ENCODE data around the gene RERE.

The RERE gene

DNA sequence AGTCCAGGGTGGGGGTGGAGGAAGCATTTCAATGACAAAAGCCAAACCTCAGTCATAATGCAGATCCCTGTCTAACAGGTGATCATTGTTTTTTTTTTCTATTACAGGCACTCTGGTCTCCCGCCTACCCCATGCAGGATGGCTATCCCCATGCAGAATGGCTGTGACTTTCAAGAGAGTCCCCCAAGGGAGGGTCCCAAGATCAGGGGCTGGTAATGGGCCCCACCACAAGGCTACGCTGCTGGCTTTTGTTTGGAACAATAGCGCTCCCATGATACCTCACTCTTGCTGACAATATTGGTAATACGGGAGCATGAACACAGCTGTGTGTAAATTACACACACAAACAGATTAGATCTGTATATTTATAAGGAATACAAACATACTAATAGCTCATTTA lies 380.1 kb downstream of the RERE start:
- no peak for DNase-seq

DNA sequence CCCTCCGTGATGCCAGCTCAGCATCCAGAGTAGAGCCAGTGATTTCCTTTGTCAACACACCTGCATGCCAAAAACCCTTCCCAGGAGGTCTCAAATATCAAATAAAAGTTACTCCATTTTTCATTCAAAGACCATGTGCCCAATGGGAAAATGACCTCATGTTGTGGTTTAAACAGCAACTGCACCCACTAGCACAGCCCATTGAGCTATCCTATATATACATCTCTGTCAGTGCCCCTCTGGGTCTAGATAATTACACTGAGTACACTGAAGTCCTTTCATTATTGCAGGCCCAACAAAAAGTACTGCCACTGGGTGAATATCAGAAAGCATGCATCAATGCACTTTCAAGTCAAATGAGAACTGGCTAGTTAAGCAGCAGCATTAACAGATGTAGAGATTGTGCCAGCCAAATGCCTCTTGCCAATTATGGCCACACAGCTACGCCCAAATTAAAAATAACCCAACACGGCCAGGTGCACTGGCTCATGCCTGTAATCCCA lies 381.8 kb downstream of the RERE start:
- DNase-seq: no peak

DNA sequence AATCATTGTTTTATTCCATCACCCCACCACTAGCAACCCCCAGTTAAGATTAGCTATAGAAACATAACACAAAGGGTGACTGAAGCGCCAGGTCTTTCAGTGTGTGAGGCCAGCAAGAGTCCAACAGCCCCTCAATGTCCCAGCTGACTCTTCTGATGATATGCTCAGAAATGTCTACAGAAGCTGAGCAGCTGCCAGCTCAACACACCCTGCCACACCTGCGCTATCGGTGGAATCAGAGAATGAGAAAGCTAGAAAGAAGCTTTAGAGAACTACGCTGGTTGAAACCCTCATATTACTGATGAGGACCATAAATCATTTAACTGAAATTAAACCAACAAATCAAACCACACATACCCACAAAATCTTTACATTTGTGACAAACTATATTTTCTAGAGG lies 383.3 kb downstream of the RERE start:
- DNase-seq: no peak

DNA sequence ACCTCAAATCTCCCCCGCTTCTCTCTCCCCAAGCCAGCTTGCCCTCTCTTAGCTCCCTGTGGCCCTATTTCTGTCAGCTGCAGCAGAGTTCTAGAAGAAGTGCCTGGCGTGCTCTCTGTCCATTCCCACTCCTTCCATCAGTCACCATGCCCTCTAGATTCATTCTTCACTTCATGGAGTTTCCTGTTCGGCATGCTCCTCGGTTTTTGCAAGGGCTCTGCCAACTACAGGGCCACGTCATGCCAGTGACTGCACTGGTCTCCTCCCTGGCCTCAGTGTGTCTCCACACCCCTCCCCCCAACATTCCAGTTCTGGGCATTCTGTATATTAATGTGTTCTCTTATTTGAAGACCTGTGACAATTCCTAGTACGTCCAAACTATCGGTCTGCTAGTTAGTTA lies 385.7 kb downstream of the RERE start:
- DNase-seq: no peak

DNA sequence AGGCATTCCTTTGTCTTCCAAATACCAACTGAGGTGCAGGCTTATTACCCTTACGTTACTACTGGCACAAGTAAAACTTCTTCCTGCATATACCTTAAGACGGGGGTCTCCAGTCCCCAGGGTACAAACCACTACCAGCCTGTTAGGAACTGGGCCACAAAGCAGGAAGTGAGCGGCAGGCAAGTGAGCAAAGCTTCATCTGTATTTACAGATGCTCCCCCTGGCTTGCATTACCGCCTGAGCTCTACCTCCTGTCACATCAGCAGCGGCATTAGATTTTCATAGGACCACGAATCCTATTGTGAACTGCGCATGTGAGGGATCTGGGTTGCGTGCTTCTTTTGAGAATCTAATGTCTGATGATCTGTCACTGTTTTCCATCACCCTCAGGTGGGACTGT lies 386.4 kb downstream of the RERE start:
- peak in 1 of 3 donors; percentile 24 for DNase-seq

DNA sequence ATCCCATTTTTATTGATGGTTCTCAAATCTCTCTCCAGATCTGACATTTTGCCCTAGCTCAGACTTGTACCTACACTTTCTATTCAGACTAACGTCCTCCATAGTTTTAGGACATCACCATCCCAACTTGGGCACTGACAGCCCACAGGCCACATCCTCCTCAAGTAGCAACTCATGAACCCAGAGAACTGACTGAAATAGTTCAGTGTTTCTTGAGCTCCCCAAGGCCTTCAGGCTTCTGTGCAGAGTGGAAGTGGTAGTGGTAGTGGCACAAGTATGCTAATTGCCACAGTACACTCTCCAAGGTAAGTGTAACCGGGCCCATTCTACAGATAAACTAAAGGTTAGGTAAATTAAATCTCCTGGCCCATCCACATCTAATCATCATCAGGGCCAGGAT lies 387.0 kb downstream of the RERE start:
- DNase-seq: no peak

DNA sequence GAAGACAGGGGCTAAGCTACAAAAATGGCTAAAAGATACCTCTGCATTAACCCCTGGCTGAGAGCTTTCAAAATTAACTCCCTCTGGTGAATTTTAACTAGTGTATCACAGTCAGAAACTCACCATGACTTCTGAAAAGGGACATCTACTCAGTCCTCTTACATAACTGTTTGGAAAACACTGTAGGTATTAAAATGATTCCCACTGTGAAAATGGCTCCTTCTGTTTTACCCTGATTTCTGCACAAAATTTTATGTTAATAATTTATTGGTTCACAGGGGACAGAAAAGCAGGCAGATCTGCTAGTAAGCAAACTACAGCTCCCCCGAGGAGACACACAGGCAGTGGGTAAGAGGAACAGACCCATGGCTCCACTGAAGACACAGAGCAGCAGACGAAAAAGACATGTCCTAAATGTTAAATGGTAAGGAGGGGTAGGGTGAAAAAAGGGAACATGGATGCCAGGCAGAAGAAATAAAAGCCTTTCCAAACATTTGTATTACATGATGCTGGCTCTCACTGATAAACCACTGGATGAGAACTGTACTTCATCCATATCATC lies 387.8 kb downstream of the RERE start:
- peak in 1 of 3 donors; percentile 14 for DNase-seq

DNA sequence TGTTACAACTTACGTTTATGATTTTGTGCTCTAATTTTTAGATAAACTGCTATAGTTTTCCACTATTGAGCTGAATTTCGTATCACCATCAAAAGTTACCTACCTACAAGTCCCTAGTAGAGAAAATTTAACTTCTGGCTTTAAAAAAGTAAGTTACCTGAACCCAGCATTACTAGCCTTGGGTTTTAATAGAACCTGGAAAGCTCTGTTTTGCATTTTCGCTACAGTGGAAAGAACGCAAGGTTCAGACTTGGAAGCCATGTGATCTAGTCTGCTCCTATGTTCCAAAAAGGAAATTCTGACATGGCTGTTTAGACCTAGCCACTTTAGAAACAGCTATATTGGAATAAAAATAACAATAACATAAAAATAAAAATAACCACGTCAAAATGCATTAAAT lies 389.0 kb downstream of the RERE start:
- DNase-seq: no peak

DNA sequence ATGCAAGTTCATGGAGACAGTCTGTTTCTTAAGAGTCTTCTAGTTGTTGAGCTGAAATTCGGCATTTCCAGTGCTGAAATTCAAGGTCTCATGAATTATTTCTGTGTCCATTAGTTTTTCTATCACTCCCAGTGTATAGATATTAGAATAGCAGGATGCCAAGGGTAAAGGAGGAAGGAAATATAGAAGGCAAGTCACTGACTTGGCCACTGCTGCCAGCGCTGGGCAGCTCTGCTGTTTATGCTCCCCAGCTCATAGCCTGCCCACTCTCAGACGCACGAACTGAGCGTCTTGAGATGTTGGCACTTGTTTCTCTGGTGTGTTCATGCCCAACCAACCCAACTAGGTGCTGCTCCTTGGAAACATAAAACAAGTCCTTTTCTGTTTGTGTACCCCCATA lies 389.5 kb downstream of the RERE start:
- DNase-seq: peak; percentile 57 to 67 (median 65)

DNA sequence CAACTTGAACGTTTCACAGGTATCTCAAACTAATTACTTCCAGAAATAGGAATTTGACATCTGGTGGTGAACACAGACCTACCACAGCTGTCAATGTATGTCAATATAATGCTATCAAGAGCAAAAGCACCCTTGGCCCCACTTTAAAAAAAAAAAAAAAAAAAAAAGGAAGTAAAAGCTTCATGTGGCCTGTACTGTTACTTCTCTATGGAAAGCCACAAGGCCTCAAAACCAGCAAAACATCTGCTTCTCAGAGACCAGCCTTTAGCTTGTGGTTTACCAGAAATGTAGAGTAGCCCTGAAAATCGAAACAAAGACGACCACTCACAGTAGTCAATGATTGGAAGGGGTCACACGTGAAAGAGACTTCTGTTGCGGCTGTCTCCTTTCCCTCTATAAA lies 389.9 kb downstream of the RERE start:
- peak; percentile 75 to 92 (median 83) for DNase-seq

DNA sequence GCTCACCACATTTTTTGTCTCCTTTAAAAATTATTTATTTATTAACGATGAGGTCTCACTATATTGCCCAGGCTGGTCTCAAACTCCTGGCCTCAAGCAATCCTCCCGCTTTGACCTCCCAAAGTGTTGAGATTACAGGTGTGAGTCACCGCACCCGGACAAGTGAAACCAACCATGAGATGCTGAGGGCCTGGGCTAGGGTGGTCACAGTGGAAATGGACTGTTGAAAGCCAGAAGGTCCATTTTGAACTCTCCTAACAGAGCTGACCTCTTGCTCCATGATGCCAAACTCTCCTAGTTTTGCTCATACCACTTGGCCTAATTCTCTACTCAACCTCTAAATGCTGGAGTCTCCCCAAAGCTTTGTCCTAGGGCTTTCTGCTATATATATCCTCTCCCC lies 390.4 kb downstream of the RERE start:
- DNase-seq: no peak

DNA sequence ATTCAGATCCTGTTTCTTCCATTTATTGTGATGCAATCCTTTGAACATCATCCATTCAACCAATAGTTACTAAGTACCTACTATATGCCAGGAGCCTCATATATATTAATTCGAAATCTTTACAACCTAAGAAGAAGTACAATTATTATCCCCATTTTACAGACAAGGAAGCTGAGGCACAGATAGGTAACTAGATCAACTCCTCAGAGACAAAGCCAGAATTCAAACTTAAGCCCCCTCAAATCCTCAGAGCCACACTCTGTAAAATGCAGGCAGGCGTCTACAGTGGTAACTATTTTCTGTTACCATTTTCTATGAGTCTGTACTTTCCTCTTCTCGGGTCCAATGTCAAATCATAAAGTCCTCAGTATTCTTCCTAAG lies 391.7 kb downstream of the RERE start:
- no peak for DNase-seq

DNA sequence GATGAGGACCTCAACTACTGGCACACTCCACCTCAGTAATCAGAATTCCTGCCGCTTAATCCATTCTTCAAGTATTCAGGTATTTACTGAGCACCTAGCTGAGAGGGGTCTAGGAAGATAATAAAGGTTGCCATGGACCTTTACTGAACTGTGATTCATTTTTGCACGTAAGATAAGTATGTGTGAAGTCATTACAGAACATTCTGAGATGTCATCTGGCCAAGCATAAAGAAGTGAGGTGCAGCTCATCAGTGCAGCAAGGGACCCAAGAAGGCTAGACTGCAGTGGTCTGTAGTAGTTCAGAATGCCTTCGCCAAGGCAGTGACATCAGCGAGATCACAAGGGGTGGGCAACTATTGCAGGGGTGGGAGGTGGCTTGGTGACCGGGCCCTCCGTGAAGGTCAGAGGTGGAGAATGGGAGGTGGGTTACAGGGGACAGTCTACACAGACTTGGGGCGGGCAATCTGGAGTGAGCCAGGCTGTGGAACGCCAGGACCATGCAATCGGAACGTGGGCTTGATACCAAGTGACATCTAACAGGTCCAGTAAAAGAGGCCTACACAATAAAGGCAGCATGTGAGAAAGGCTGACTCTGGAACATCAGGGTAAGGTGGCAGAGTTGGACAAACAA lies 392.2 kb downstream of the RERE start:
- no peak for DNase-seq

DNA sequence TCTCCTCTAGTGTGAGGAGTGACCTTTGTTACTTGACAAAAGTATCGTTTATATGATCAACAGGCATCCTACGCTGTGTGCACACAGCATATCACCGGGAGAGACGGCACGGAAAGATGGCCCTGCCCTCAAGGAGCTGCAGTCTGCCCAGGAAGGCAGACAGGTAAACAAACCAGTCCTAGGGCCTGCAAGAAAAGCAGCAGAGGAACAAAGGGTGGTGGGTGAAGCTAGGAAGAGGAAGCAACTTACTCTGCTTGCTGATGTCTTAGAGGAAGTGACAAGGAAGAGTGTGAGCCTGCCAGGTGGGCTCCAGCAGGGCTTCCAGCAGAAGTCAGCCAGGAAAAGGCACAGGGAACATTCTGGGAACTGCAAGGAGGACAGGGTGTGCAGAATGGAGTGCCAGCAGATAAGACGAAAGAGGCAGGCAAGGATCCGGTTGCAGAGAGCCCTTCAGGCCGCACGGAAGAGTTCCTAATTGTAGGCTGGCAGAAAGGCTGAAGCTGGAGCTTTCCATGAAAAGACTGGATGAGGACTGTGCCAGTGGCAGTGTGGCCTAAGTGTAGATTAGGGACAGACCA lies 392.8 kb downstream of the RERE start:
- DNase-seq: peak; percentile 49 to 72 (median 53)

DNA sequence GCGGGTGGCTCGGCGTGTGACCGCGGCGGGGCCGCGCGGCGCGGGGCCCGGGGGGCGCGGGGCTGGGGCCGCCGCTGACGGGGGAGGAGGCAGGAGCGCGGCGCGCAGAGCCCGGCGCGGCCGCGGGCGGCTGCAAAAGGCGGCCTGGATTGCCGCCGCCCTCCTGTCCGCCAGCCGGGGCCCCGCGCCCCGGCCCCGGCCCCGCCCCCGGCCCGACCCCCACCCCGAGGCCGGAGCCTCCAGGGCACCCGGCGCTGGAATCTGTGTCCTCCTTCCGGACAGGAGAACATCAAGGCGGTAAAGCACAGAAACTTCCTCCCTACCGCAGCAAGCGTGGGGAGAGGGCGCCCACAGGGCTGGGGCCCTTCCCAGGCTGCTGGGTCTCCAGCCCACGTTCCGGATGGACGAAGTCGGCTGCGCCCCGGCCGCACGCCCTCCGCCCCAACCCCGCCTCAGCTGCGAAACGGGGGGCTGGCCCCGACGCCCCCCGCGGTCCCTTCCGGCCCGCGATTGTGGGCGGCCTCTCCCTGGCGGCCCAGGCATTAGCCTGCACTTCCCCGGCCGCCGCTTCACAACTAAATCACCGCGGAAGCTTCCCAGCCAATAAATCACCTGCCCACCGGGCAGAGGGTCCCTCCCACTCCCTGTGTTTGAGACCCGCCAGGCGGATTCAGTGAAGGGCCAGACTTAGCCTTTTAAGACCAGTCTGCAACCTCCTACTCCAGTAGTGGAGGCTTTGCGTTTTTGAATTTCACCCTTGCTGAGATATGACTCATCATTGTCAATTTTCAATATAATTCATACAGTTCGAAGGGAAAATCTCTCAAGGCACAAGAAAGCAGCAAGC lies 393.5 kb downstream of the RERE start:
- DNase-seq: peak; percentile 40 to 56 (median 47)

DNA sequence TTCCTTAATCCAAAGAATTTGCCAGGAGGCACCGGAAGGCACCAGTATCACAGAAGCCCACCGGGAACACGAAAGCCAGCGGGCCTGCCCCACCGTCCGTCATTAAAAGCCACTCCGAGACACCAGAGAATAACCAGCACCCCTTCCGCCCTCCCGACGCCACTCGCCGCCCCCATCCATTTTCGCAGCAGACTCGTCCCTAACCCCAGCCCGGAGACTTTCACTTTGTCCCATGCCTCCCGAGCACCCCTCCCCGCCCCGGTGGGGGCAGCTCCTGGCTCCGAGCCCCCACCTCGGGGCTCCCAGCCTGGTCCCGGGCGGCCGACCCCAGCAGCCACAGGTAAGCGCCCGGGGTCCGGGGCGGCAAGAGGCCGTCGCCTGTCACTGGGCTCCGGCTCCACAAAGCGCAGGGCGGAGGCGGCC lies 394.2 kb downstream of the RERE start:
- DNase-seq: peak in 2 of 3 donors; percentile 45 to 58

DNA sequence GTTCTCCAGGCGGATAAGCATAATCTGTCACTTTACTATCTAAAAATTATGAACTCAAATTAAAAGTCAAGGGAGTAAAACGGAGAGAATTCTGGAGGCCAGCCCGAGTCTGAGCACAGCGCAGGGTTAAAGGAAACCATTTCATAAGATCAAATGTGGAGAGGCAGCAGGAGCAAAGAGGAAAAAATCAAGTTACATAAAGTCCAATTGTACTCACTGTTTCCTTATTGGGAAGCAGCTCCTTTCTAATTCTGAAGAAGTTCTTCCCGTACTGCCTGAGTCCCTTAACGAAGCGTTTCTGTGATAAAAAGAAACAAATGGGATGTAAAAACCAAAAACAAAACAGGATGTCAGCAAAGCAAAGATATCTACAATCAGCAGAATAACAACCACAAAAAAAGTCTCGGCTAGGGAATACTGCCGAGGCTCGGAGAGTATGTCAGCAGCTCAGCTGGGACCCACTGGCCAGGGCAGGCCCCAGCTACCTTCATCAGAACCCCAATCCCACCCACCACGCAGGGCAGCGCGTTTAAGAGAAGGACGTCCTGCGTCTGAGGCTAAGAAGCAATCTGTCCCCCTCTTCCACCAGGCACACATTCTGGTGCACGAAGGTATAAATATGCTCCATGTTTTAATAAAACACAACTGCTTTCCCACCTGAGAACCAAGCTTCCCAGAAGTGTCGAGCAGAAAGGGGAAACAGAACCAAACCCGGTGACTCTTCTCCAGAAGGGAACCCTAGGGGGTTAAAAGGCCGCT lies 394.8 kb downstream of the RERE start:
- peak; percentile 38 to 50 (median 50) for DNase-seq

DNA sequence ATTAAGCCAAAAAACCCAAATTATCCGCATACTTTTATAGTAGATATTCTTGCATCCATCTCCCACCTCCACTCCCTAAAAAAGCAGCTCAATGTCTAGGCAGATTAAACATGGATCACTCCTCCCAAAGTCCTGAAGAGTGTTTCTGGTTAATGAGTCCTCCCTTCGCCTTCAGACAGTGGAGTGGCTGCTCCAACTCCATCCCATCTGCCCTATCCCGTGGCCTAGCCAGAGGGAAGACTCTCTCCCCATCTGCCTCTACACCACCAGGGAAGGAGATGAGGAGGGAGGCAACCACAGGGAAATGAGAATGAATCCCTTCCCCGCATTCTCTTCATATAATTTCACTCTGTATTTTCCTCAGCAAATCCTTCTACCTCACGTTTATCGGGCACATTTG lies 395.7 kb downstream of the RERE start:
- no peak for DNase-seq

DNA sequence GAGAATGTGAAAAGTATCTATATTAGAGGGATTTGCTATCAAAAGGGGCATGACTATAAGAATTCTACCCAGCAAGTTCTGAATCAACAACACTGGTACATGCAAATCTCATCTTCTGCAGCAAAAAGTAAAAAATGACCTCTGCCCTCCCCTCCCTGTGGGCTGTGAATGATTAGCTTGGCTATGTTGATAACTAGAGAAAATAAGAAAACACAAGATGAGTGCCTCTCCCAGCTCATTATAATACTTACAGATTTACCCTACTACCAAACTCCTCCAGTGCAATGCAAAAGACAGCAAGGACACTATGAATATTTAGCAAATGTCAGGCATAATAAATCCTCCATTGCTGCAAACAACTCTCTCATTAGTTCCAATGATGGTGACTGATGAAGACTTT lies 397.1 kb downstream of the RERE start:
- no peak for DNase-seq

DNA sequence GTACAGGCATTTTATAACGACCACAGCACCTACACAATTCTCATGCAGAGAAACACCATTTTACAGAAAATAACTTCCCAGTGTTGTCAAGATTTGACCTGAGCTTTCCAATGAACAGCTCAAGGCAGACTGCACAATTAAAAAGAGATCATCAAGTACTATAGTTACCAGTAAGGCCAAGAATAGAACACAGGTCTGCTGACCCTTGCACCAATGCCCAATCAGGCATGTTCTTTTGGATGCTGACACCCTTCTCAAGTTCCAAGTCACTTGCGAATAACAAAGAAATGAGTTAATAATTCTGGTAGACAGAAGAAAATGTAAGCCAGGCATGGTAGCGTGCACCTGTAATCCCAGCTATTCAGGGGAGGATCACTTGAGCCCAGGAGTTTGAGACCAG lies 397.6 kb downstream of the RERE start:
- DNase-seq: no peak

DNA sequence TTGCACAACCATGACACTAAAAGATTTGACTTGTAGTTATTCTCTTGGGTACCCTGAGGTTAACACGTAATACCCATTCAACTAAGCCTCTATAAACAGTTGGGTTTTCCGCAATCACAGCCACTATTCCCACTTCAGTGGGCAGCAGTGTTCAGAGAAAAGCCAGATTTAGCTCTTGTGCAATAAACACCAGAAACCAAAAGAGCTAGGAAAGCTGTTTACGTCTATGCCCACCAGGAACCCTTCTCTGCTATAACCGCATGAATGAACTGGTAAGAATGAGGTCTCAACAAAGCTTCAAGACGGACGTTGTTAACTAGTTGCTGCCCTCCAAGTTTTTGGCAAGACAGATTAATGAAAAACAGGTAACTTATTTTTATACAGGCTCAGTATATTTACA lies 398.3 kb downstream of the RERE start:
- DNase-seq: peak in 1 of 3 donors; percentile 40

DNA sequence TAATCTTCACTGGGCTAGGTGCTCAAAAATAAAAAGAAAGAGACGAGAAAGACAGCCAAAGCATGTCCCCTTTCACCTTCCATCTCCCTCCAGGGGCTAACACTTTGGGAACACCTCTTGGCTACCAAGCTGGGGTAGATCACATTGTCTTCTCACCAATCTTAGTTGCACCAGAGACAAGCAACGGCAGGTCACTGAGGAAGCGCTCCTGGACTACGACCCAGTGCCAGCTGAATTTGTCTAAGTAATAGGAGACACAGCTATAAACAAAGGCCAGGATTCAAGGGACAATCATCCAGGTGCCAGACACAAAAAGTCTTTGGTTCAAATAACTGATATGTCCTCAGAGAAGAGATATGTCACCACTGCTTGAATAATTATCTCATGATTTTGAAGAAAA lies 399.1 kb downstream of the RERE start:
- DNase-seq: no peak

DNA sequence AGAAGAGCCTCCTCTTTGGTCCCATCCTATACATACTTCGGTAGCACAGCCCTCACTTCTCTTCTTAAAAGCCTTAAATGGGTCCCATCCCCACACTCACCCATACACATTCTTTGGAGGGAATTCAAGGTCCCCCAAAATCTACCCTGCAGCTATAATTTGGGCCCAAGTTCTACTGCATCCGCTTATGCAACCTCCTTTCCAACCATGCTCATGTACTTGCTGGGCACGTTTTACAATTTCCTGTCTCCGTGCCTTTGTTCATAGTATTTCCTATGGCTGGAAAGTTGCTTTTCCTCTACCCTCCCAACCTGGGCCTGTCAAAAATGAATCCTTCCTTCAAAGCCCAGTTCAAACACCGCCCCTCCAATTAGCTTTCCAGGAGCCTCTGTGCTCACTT lies 399.8 kb downstream of the RERE start:
- DNase-seq: no peak

Data from suppressor macrophage treated with lipopolysaccharide for 1 hour (primary cell).